OCI-LY7 (cell line): Measurements from ENCODE around the gene STAG1.

Experiments used
- EZH2phosphoT487 ChIP-seq: fragments of 200-600 bp; sonication (generic); IDR thresholded peaks from 2 replicates; pipeline ENCODE4 v1.6.1; 2018; ENCODE audit warnings: low read depth, borderline replicate concordance, mild to moderate bottlenecking, mixed run types, antibody characterized with exemption, low read length, moderate library complexity, mixed read lengths
- TF ChIP-seq, protein P1 (sequence below): fragments of 200-600 bp; sonication (generic); conservative IDR thresholded peaks from 2 replicates; pipeline ENCODE4 v1.5.1; 2014; ENCODE audit warnings: mild to moderate bottlenecking, antibody characterized with exemption, low read length, moderate library complexity, mixed read lengths

GRCh38 chr3:136562026-136562425, 190.2 kb downstream of the STAG1 start:
- TF ChIP-seq, protein P1, sequence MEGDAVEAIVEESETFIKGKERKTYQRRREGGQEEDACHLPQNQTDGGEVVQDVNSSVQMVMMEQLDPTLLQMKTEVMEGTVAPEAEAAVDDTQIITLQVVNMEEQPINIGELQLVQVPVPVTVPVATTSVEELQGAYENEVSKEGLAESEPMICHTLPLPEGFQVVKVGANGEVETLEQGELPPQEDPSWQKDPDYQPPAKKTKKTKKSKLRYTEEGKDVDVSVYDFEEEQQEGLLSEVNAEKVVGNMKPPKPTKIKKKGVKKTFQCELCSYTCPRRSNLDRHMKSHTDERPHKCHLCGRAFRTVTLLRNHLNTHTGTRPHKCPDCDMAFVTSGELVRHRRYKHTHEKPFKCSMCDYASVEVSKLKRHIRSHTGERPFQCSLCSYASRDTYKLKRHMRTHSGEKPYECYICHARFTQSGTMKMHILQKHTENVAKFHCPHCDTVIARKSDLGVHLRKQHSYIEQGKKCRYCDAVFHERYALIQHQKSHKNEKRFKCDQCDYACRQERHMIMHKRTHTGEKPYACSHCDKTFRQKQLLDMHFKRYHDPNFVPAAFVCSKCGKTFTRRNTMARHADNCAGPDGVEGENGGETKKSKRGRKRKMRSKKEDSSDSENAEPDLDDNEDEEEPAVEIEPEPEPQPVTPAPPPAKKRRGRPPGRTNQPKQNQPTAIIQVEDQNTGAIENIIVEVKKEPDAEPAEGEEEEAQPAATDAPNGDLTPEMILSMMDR: no peak
- no peak for TF ChIP-seq EZH2phosphoT487
